ENCODE results near the gene MAFG.

Gene MAFG

GRCh38 chr17:81890447-81891302 lies 36.9 kb downstream of the MAFG start:
- no peak for DNase-seq

- no peak for DNase-seq
Observed at GRCh38 chr17:81889602-81890001, 37.9 kb downstream of the MAFG start.

- no peak for DNase-seq
Observed at GRCh38 chr17:81888988-81889595, 38.4 kb downstream of the MAFG start.

DNA sequence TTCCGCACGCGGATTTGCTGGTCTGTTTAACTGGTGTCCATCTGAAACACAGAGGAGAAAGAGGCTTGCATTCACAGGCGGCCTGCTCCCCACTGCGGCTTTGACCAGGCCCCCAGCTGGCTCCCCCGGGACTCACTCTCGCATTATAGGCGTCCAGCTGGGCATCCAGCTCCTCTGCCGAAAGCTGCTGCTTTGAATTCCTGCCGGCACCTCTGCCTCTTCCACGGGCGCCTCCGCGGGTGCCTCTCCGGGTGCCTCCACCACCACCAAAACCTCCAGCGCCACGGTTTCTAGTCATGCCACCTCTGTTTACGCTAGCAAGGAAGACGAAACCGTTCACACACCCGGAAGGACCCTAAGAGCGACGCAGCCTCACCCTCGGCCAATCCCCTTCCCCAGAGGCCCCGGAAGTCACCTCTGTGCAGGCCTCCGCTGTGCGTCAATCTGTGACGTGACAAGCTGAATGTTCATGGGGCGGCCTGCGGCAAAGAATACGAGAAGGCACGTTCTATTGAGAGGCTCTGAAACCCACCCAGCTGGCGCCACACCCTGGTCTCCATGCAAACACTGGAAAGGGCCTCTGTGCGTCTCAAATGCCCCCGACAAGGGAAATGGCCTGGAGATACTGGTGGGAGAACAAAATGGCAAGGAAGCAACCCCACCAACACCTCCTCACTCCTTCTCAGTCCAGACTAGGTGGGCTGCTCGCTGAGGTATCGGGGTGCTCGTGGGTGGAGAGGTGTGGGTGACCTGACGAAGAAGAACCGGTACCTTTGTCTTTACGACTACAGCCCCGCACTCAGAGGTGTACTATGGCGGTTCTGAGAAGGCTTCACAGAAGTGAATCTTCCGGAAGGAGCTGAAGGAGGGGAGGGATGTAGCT lies 39.2 kb downstream of the MAFG start:
- no peak for DNase-seq

DNA sequence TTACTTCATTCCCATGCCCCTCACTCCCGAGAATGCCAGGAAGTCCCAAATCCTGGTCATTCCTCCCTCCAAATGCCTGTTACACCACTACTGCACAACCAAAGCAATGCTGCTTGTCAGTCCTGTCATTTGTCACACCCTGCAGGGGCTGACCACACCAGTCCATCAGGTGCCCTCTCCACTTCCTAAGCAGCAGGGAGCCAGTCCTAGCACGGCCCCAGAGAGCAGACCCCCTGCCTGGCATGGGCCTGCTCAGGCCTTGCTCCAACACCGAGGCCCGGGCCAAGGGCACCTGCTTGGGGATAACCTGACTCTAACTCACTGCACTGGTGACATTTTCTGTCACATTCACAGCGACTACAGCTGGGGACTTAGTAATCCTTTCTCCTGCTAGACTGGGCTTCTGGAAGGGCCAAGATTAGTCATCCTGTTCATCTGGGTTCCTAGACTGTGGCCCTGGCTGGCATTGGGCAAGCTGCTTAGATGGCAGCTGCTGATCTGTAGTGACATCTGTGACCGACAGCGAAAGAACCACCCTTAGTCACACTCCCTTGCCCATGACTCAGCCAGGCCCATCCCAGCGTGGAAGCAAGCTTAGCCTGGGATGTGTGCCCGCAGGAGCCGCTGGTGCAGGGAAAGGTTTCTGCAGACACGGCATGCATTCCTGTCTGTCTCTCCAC lies 41.5 kb downstream of the MAFG start:
- no peak for DNase-seq

GRCh38 chr17:81885454-81885853 lies 42.1 kb downstream of the MAFG start:
- no peak for DNase-seq

GRCh38 chr17:81884968-81885367 lies 42.6 kb downstream of the MAFG start:
- DNase-seq: no peak

DNA sequence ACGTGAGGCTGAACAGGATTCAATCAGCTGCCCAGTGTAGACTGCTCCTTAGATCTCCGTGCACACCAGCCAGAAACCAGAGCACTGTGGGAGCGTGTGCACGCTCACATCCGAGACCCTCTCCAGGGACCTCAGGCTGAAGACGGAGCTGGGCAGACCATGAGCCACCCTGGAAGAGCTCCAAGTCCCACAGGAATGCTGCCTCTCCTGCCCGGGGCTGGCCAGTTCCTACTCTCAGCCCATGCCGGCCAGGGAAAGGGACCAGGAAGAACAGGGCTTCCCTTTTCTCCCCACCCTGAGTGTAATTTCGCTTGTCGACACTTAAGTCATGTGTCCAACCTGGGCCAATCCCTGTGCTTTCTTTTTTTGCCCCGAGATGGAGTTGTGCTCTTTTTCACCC lies 43.0 kb downstream of the MAFG start:
- DNase-seq: no peak

- DNase-seq: no peak
Observed at GRCh38 chr17:81879121-81879520, 48.4 kb downstream of the MAFG start.

DNA sequence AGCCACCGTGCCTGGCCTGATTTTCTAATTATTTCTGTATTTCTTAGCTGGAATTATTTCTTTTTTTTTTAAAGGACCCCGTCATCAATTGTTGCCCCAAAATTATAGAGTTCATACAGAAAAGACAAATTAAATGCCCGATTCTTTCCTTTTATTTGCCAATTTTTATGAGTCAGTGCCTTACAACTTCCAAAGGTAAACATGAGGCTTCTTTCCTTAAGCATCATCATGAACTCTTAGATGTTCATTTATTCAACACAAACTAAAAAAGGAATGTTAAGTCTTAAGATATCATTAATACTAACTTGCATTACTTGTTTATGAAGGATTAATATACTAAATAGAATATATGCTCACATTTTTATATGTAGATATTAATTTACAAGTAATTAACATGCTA lies 49.2 kb downstream of the MAFG start:
- DNase-seq: no peak

DNA sequence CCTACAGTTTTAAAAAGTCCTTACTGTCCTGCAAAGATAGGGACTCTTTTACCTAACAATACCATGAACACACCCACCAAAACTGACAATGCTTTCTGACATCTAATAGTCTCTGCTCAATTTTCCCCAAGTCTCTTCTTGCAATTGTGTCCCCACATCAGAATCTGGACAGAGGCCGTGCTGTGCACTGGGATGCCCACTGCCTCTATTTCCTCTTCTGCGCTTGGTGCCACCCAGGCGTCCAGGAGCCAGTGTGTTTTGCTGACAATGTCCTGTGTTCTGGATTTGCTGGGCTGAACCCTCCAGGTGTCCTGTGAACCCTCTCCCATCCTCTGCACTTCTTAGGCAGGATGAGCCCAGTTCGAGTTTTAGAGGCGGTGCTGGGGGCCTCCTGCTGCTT lies 50.0 kb downstream of the MAFG start:
- no peak for DNase-seq

- no peak for DNase-seq
Observed at GRCh38 chr17:81871387-81872230, 55.9 kb downstream of the MAFG start.

DNA sequence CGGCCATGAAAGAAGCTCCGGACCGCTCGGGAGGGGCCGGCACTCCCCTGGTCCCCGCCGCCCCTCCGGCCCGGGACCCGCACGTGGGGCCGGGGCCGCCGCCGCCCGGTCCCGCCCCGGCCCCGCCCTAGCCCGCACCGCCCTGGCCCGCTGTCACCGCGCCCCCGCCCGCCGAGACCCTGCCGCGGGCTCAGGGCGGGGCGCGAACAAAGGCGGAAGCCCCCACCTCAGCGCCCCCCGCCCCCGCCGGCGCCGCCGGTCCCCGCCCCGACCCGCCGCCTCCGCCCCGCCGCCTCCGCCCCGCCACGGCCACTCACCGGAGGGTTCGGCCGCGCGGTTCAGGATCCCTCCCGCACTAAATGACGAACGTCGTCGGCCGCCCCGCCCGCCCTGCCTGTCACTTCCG lies 56.6 kb downstream of the MAFG start, which contains the start of gene ARHGDIA:
ARHGDIA (minus strand) TSS at position 357 of the 406 bp plus-strand sequence. CDS start 1,407 bp downstream, outside the sequence.
- DNase-seq: no peak

DNA sequence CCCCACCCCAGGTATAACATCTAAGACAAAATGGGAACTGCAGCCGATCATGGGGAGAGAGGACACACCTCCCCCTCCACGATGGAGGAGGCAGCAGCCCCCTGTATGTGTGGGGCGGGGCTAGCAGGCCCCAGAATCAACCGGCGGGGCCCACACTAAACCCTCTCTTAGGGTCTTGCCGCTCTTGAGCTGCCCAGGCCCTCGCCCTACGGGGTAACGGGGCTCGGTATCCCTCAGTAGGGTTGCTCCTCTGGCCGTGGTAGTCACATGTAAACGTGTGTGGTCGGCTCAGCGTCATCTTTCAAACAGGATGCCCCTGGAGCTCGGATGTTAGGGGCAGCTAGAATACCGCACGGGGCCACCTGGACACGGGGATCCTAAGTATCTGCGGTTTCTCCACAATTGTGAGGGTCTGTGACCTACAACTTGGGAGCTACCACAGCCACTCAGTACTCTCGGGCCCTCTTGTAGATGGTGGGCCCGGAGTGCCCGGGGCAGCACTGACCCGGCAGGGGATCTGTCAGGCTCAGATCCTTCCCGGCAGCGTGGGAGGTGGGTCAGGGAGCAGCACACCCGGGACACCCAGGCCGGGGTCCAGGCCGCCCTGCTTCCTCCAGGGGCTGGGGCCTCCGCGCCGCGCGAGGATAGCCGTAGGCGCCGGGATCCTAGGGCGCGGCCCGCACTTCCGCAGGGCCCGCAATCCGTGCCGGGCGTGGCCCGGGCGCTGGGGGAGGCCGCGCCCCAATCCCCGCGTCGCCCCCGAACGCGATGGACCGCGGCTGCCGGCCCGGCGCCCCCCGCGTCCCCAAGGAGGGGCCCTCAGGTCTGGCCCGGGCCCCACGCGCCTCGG lies 57.2 kb downstream of the MAFG start:
- no peak for DNase-seq

DNA sequence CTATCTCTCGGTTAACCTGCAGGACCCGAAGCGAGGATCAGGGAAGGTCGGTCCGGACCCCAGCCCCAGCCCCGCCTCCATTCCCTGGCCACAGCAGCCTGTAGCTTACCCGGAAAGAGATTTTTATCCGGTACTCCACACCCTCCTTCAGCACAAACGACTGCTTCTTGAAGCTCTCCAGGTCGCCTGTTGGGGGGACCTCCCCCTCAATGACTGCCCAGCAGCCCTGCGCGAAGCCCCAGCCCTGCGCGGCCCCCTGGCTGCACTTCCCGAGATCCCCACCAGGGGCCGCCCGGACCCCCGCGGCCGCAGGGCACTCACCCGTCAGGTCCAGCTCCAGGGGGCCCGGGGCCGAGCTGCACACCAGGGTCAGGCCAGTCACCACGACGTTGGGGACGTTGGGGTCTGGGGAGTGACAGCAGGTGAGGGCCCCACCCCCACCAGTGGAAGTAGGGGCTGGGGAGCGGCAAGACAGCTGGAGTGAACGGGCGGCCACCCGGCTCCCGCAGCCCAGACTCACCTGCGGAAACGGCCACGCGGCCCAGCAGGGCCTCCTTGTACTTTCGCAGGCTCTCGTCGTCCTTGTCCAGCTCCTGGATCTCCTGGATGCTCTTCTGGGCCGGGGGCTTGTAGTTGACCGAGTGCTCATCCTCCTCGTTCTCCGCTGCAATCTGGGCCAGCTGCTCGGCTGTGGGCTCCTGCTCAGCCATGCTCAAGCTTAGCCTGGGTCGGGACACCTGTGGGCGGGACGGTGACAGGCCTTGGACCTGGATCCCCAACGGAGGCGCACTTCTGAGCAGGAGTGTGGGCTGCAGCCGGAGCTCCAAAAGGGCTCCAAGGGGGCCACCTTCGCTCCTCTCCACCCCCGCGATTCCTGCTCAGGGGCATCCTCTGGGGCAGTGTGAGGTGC lies 58.1 kb downstream of the MAFG start:
- DNase-seq: no peak

DNA sequence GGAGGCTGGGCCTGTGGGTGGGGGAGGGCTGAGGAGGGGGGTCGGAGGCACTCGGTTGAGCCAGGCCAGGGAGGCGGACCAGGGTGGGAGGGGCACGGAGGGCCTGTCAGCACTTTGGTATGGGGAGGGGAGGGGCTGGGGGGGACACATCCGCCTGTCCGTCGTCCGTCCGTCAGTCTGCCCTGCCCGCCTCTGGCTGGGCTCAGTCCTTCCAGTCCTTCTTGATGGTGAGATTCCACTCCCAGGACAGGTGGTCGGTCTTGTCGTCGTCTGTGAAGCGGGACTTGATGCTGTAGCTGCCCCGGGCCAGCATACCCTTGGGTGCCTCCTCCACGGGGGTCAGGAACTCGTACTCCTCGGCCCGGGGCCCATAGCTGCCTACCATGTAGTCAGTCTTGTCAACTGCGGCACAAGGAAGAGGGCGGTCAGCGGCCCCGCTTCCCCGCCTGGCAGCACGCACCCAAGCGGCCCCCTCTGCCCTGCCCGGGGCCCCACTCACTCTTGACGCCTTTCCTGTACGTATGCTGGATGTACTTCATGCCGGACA lies 58.8 kb downstream of the MAFG start:
- no peak for DNase-seq

Data from DMS 273 treated with DMSO at 0.1 percent for 48 hours (cell line).